ENCODE data around the gene OBP2B. TPM values are rescaled to one million over a fixed set of nuclear protein-coding genes. Genes with fewer than 3 reads are reported as not detected.

The OBP2B gene
- polyA plus RNA-seq, 2 of the 4 experiments (the other 2 are of a cell fraction), result not detected

DNA sequence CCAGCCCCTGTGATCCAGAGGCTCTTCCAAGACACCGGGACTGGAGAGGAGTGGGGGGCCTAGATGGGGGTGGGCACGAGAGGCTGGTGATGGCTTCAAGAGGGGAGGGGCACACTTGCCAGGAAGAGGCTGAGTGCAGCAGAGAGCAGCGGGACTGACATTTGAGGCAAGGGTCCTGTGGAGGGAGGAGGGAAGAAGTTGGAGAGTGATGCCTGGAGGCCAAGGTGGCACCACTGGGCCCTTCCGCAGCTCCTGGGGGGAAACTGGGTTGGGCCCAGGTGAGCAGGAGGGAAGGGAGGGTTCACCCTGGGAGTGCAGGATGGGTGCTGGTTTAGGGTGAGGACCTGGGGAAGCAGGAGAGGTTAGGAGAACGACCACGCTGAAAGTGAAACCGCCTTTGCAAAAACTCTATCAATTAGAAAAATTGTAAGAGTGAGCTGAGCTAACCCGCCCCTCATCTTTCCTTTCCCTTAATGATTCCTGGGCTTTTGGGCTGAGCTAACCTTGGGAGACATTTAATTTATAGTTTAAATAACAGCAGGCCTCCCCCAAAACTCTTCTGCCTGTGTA lies 39.8 kb upstream of the OBP2B start:
- 57% methylated on average over 8 of the region's 8 CpGs for WGBS (ENCODE audit: missing lambda C conversion rate)
- FAIRE-seq (no peak), ATAC-seq (no peak), DNase-seq (ENCODE audit: low read depth in 1 of 2, low spot score in 1 of 2) (no peak)
- no peak overlapping the region for H3K4me2 ChIP-seq
- ChIA-PET POLR2A (no interaction called here), CTCF (interaction anchor here (0.7 to 4.2 kb wide), 2 partner anchors 10 to 19 kb away, joined by 3 to 24 read pairs; no protein-coding TSS in a partner anchor)
- H3K4me3 ChIP-seq, result no peak overlapping the region
- peaks cover 1% of the 10 kb centered on the region; the same call in 1 of the 3 replicates for H3K9me3 ChIP-seq
- H3K4me1 ChIP-seq, result no peaks in the 10 kb centered on the region
- TF ChIP-seq SMC3 (IDR thresholded peaks at IDR 0.05), result no peak
- no peak for TF ChIP-seq PHF8 (IDR thresholded peaks at IDR 0.05; ENCODE audit: borderline replicate concordance, low read depth)
- no peak for TF ChIP-seq ZNF302 (CRISPR knock-in tag; IDR thresholded peaks at IDR 0.05)
- no peak for TF ChIP-seq NR3C1 (IDR thresholded peaks at IDR 0.05)
- TF ChIP-seq EHMT2 (IDR thresholded peaks at IDR 0.05; ENCODE audit: low read depth), result no peak
- TF ChIP-seq NPAS2 (CRISPR knock-in tag; IDR thresholded peaks at IDR 0.05; ENCODE audit: borderline replicate concordance), result no peak
- TF ChIP-seq RNF2 (IDR thresholded peaks at IDR 0.05; ENCODE audit: borderline replicate concordance, low read depth), result no peak
- no peak overlapping the region for H3K27ac ChIP-seq

DNA sequence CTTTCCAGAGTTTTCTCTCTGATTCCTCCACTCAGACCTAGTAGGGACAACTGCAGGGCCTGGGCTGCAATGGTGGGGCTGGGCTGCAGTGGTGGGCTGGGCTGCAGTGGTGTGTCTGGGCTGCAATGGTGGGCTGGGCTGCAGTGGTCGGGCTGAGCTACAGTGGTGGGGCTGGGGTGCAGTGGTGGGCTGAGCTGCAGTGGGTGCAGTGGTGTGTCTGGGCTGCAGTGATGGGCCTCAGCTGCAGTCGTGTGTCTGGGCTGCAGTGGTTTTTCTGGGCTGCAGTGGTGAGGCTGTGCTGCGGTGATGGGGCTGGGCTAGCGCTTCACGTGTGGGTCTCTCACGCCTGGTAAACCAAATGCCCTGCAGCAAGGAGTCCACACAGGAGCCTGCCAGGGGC lies 38.6 kb upstream of the OBP2B start:
- 65% methylated on average over 5 of the region's 6 CpGs for WGBS (ENCODE audit: missing lambda C conversion rate)
- no peak overlapping the region for H3K4me3 ChIP-seq
- ATAC-seq (no peak; a peak in 1 of 6 replicates), DNase-seq (ENCODE audit: low read depth in 1 of 2, low spot score in 1 of 2) (no peak), FAIRE-seq (no peak)
- no peak overlapping the region for H3K27ac ChIP-seq
- H3K4me1 ChIP-seq, result no peaks in the 10 kb centered on the region
- no peaks in the 10 kb centered on the region for H3K9me3 ChIP-seq
- H3K4me2 ChIP-seq, result no peak overlapping the region
- CTCF ChIA-PET, result interaction anchor here (1.8 to 4.2 kb wide), 3 partner anchors 9 to 62 kb away, joined by 6 to 24 read pairs (median 6); no protein-coding TSS in a partner anchor
- POLR2A ChIA-PET, result no interaction called here
- TF ChIP-seq, protein P1, sequence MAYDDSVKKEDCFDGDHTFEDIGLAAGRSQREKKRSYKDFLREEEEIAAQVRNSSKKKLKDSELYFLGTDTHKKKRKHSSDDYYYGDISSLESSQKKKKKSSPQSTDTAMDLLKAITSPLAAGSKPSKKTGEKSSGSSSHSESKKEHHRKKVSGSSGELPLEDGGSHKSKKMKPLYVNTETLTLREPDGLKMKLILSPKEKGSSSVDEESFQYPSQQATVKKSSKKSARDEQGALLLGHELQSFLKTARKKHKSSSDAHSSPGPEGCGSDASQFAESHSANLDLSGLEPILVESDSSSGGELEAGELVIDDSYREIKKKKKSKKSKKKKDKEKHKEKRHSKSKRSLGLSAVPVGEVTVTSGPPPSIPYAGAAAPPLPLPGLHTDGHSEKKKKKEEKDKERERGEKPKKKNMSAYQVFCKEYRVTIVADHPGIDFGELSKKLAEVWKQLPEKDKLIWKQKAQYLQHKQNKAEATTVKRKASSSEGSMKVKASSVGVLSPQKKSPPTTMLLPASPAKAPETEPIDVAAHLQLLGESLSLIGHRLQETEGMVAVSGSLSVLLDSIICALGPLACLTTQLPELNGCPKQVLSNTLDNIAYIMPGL (CRISPR knock-in tag; IDR thresholded peaks at IDR 0.05; ENCODE audit: borderline replicate concordance), result no peak
- no peak for TF ChIP-seq RNF2 (IDR thresholded peaks at IDR 0.05; ENCODE audit: borderline replicate concordance, low read depth)
- TF ChIP-seq HOXA7 (CRISPR knock-in tag; IDR thresholded peaks at IDR 0.05), result no peak
- no peak for TF ChIP-seq KDM5A (IDR thresholded peaks at IDR 0.05)
- TF ChIP-seq NR3C1 (IDR thresholded peaks at IDR 0.05), result no peak
- TF ChIP-seq HOXB13 (CRISPR knock-in tag; IDR thresholded peaks at IDR 0.05; ENCODE audit: low read depth), result no peak
- TF ChIP-seq, protein P2, sequence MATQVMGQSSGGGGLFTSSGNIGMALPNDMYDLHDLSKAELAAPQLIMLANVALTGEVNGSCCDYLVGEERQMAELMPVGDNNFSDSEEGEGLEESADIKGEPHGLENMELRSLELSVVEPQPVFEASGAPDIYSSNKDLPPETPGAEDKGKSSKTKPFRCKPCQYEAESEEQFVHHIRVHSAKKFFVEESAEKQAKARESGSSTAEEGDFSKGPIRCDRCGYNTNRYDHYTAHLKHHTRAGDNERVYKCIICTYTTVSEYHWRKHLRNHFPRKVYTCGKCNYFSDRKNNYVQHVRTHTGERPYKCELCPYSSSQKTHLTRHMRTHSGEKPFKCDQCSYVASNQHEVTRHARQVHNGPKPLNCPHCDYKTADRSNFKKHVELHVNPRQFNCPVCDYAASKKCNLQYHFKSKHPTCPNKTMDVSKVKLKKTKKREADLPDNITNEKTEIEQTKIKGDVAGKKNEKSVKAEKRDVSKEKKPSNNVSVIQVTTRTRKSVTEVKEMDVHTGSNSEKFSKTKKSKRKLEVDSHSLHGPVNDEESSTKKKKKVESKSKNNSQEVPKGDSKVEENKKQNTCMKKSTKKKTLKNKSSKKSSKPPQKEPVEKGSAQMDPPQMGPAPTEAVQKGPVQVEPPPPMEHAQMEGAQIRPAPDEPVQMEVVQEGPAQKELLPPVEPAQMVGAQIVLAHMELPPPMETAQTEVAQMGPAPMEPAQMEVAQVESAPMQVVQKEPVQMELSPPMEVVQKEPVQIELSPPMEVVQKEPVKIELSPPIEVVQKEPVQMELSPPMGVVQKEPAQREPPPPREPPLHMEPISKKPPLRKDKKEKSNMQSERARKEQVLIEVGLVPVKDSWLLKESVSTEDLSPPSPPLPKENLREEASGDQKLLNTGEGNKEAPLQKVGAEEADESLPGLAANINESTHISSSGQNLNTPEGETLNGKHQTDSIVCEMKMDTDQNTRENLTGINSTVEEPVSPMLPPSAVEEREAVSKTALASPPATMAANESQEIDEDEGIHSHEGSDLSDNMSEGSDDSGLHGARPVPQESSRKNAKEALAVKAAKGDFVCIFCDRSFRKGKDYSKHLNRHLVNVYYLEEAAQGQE (IDR thresholded peaks at IDR 0.05), result no peak
- TF ChIP-seq, protein P3, sequence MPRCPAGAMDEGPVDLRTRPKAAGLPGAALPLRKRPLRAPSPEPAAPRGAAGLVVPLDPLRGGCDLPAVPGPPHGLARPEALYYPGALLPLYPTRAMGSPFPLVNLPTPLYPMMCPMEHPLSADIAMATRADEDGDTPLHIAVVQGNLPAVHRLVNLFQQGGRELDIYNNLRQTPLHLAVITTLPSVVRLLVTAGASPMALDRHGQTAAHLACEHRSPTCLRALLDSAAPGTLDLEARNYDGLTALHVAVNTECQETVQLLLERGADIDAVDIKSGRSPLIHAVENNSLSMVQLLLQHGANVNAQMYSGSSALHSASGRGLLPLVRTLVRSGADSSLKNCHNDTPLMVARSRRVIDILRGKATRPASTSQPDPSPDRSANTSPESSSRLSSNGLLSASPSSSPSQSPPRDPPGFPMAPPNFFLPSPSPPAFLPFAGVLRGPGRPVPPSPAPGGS (IDR thresholded peaks at IDR 0.05), result no peak
- no peak for TF ChIP-seq NFE2L2 (conservative IDR thresholded peaks at IDR 0.05; ENCODE audit: low read length)
- TF ChIP-seq HDAC2 (IDR thresholded peaks at IDR 0.05), result no peak
- no peak for TF ChIP-seq RAD21 (conservative IDR thresholded peaks at IDR 0.05 in 1 of 2, IDR thresholded peaks at IDR 0.05 in 1 of 2)
- TF ChIP-seq TP53 (CRISPR knock-in tag; IDR thresholded peaks at IDR 0.05), result no peak
- no peak for TF ChIP-seq PHF8 (IDR thresholded peaks at IDR 0.05; ENCODE audit: borderline replicate concordance, low read depth)
